HG03432 (cell line): Measurements from ENCODE around the gene PRKG1.

Experiments
- ATAC-seq: cut with Tn5 transposase; IDR thresholded peaks from one replicate; pipeline ENCODE4 v1.9.1; 2021; ENCODE audit warnings: mild to moderate bottlenecking, moderate library complexity; ENCODE audit not compliant: unreplicated experiment

Gene PRKG1

DNA sequence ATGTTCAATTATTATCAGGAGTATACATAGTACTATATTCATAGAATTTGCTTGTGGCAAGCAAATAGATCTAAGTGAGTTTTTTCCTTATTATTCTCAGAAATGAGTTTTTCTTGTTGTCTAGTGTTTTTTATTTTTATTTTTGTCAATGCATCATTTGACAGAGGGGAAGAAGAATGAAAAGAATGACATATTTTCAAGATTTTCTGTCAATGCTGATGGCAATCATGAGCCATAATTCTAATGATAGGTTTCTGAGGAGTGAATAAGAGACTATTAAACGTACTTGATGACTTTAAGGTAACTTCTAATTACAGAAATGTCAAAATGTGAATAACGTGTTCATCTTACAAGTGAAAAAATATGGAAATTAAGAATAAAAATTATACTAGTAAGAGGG is 769.7 kb downstream of the PRKG1 start:
- ATAC-seq = no peak

DNA sequence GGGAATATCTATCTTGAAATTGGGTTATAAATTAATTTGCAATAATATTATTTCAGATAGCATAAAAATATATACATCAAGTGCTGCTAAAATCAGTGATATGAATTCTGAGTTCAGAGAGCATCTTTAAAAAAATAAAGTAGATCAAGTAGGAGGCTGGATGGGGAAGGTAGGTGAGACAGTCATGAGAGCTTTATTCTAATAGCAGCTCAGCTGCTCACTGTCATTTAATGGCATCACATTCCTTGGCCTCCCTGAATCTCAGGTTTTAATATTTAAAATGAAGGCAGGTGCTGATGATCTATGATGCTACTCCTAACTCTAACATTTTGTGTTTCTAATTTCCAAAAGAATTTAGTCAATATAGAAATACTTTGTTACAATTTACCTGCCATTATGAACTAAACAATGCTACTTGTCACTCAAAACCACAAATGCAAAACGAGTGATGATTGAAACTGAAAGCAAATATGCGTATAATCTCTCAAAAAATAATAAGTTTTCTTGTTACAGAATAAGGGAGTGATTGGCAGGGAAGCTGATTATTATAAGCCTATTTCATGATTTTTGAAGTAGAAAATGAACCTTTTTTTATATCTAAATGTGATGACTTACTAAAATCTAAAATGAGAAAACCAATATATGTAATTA is 772.7 kb downstream of the PRKG1 start:
- ATAC-seq = peak; percentile 83

DNA sequence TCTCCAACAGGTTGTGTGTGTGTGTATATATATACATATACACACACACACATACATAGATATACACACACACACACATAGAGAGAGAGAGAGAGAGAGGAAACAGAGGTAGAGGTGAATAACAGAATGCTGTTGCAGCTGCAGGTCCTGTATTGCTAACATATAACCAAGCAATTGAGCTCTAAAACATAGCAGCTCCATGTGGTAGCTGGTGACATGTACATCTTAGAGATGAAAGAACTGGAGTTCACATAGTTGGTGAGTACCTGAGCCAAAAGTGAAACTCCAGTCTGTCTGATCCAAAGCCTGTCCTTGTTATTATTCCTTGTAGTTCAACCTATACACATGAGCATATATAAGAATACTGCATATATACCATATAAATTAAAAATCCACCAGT is 778.0 kb downstream of the PRKG1 start:
- ATAC-seq = no peak

DNA sequence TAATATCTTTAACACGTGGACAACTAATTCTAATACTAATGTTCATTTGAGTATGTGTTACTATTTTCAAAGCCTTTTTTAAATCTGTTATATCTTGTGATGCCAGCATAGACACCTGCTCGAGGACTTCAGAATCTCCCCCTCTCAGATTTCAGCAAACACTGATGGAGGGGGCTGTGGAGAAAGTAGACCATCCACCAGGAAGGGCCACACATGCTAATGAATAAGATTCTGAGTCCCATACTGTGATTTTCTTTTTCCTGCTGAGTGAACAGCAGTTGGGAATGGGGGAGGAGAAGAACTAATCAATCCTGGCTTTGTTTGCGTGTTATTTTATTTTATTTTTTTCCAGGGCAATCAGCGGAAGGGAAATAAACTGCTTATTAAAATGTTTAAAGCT is 783.0 kb downstream of the PRKG1 start:
- no peak for ATAC-seq

DNA sequence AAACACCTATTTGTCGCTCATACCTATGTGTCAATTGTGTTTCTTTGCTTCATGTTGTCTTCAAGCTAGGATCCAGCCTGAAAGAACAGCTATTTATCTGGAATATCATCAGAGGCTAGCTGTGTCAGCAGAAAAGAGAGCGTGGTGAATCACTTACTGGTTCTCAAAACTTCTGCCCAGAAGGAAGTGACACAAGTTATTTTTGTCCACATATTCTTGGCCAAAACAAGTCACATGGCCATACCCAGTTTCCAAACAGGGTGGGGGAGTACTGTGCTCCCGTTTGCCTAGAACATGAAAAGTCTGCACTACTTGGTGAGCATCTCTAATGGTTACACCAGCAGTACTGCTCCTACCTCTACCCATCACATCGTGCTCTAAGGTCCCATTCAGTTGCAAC is 786.0 kb downstream of the PRKG1 start:
- peak; percentile 81 for ATAC-seq

DNA sequence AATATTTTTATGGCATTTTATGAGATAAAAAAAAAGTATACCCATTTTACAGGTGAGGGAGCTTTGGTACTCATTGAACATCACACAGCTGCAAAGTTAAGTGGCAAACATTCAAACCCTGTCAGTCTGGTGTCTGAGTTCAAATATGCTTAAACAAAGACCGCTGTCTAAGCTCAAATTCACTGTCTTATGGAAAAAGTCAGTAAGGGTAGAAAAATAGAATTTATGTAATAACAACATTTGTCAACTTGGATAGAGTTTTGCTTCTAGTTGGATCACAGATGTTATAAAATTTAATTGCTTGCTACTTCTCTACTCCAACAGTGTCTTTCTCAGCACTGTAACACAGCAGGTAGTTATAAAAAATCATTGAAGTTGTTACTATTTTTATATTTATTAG is 786.8 kb downstream of the PRKG1 start:
- ATAC-seq = no peak

DNA sequence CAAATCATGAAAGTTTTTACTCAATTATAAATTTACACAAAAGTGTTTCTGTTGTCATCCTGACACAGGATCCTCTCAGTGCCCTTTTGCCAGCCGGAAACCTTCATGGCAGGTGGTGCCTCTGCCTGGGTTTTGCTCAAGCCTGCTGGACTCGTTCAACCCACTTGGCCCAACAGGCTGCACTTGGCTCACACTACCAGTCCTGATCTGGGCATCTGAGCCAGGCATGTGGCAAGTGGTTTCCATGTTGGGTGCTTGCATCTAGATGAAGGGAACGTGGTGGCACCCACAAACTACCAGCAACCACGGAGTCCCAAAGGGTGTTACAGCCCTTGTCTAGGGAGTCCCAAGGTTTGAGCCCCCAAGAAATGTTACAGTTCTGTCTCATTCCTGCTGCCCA is 787.4 kb downstream of the PRKG1 start:
- no peak for ATAC-seq

DNA sequence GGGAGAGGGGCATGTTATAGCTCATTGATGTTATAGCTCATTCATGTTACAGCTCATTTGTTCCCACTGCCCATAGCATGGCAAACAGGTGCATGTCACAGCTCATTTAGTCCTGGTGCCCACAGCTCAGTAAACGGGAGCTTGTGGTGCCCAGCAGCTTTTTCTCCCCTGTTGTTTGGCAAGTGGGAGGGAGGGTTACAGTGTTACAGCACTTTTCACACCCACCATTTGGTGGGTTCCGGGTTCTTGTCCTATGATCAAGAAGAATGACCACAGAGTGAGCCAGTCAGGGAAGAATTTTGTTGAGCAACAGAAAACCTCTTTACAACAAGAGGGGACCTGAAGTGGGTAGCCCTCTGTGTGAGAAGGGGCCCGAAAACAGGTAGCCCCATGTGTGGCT is 787.9 kb downstream of the PRKG1 start:
- ATAC-seq = no peak

DNA sequence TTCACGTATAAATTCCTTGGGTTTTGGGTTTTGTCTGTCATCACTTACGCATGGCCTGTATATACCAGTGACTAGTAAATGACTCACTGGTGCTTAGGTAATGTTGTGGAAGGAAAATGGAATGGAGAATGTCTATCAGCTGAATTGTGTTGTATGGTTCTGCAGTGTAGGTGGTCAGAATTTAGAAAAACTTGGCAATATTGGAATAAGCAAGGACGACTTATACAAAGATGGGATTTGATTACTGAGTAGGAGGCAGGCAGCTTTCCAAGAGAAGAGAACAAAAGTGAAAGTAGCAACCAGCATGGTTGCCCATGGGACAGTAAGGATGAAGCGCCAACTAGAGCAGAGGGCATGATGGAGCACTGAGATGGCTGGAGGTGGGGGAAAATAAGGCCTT is 793.7 kb downstream of the PRKG1 start:
- no peak for ATAC-seq

DNA sequence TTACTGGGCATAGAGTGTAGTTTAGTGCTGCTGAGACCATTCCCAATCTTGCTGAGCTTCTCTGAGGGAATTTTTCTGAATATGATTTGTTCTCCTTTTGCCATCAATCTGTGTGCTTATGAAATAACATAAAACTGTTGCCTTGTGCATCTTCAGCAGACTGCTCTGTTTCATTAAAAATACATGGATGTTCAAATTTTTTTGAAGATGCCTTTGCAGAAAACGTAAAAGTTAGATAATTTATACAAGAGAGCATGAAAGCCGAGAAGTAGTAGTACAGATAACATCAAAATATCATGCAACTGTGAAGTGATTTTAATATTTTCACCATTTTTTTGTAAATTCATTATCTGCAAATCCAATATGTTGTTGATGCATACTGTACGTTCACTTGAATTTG is 799.8 kb downstream of the PRKG1 start:
- no peak for ATAC-seq

DNA sequence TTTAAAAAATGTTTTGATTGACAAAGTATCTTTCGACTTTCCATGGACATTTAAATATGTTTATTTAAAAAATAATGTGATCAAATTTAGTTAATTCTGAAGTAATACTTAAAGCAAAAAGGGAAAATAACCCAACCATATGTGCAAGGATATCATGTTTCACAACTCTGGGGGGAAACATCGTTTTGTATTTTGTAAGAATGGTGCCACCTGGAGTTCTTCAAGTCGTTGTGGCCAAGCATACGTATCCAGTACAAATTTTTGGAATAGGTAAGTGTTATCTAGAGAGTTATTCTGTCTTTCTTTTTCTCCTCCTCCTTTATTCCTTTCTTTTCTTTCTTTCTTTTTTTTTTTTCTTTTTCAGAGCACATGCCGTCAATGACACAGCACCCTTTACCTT is 801.3 kb downstream of the PRKG1 start:
- no peak for ATAC-seq

DNA sequence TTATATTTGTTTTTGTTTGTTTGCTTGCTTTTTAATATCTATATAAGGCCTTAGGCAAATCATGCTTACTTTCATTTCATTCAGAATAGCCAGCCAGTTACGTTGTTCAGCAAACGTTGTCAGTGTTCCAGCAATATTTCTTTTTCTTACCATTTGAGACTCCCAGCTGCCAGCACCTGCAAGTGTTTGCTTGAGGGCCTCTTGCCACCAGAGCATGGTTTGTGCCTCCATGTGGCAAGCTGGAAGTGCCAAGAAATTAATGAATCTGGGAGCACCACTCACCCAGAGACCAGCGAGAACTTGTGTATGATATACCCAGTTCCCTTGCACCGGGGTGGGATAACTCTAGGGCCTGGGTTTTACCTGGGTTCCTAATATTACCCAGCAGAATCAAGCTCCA is 802.2 kb downstream of the PRKG1 start:
- no peak for ATAC-seq

DNA sequence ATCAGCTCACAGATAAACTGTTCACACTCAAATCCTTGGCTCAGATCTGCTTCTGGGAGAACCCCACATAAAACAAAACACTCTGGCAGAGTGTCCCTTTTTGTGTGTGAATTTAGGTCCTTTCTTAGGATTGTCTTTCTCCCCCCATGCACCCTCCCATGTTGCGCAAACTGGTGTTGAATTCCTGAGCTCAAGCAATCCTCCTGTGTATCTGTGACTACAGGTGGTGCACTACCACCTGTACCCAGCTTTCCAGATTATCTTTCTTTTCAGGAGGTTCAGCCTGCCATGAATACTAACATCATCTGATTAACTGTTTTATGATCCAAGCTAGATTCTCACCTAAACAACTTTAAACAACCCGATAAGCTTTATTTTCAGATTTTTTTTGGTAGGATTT is 802.7 kb downstream of the PRKG1 start:
- no peak for ATAC-seq

DNA sequence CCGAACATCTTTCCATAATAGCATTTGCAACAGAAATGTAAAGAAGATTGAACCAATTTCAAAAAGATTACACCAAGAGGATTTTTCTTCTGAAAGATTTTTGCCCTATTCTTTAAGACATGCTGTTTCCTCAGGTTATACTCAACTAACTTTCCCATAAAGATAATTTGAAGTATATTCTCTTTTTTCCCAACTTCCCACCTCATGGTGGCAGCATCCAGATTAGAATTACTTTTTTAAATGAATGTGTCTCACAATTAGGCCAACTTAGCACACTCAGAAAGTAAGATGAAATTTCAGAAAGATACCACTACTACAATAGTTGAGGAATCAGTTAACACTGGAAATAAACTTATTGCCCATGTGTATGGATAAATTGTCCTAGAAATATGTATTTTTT is 803.3 kb downstream of the PRKG1 start:
- no peak for ATAC-seq

DNA sequence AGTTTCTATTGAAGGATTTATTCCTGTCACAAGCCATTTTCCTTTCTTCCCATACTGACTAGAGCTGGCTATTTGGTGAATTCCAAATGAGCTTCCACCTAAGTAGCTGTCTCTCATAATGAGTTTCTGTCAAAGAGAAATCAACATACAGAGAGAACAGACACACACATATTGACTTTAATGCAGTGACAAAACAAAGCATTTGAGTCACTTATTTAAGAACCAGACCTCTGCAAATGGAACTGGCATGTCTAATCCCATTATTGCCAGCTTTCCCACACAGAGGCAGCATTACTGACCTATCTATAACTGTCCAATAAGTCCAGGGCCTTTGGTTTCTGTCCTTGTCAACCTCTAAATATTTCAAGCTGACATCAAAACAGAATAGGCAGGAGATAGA is 804.4 kb downstream of the PRKG1 start:
- peak; percentile 4 for ATAC-seq

DNA sequence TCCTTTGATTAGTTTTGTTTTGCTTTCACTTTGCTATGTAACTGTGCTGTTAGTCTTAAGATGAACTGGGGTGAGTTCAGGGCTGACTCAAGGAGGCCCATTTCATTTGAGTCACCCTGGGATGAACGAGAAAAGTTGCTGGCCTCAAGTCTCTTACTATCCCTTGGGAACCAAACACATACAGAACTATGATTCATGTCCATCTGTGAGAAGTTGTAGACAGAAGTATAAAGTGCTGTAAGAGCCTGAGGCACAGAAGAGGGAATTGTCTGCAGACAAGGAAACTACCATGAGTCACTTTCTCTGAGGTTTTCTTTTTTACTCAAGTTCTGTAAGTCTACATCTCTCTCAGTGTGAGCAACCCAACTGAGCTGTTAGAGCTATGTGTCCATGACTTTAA is 805.0 kb downstream of the PRKG1 start:
- ATAC-seq = peak; percentile 95

DNA sequence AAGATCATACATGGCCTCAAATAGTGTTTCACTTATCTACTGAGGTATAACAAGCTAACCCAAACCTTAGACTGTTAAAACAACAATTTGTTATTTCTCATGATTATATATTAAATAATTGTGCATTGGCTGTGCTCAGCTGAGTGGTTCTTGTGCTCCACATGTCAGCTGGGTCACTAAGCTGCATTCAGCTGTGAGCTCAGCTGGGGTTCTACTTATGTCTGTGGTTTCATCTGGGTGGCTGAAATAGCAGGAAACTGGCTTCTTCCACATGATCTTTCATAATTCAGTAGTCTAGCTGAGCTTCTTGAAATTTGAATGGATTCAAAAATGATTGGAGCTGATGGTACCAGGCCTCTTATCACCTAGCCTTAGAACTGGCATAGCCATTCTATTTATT is 806.9 kb downstream of the PRKG1 start:
- no peak for ATAC-seq

DNA sequence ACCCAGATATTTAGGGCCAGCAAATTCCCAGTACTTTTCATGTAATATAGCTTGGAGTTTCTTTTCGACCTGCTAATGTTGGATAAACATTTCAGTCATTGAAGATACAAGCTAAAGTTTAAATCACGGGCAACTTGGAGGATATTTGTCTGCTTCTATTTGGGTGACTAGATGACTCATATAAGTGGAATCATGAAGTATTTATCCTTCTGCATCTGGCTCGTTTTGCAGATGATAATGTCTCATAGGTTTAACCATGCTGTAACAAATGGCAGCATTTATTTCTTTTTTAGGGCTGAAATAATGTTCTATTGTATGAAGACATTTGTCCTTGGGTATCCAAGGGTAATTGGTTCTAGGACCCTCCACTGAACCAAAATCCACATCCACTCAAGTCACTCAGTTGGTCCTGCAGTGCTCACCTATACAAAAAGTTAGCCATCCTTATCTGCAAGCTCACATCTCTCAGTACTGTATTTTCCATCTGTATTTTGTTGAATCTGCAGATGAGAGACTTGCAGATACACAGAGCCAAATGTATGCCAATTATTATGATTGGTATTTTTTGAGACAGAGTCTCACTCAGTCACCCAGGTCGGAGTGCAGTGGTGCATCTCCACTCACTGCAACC is 812.3 kb downstream of the PRKG1 start:
- ATAC-seq = no peak

DNA sequence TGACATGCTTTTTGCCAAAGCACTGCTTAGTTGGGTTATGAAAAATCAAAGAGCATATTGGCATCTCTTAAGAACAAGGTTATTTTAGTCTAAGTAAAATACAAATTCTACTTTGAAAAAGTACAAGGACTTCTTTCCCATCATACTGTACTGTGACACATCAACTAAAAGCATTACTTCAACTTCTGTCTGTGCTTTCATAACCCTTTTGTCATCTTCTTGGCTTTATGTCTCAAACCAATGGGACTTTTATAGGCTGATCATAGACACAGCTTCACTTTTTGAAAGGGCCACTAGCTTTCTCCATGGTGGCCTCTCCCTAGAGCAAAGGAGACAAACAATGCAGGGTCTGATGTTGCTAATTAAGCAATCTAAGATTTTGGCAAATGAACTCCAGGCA is 814.0 kb downstream of the PRKG1 start:
- ATAC-seq = no peak

DNA sequence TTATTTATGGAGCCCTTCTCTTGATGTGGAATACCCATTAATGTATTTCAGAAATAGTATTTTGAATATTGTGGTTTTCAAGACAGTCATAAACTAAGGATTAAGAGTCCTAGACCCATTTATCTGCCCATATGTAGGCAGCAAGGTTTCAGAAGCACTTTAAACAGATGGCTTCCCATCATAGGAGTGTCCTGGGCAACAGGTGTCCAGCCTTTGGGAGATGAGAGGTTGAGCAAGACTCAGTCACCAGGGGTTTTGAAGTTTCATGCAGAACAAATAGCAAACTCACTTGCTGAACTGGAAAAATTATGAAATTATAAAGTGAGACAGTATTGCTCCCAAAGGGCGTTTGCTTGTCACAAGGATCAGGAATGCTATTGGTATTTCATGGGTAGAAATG is 818.0 kb downstream of the PRKG1 start:
- no peak for ATAC-seq

DNA sequence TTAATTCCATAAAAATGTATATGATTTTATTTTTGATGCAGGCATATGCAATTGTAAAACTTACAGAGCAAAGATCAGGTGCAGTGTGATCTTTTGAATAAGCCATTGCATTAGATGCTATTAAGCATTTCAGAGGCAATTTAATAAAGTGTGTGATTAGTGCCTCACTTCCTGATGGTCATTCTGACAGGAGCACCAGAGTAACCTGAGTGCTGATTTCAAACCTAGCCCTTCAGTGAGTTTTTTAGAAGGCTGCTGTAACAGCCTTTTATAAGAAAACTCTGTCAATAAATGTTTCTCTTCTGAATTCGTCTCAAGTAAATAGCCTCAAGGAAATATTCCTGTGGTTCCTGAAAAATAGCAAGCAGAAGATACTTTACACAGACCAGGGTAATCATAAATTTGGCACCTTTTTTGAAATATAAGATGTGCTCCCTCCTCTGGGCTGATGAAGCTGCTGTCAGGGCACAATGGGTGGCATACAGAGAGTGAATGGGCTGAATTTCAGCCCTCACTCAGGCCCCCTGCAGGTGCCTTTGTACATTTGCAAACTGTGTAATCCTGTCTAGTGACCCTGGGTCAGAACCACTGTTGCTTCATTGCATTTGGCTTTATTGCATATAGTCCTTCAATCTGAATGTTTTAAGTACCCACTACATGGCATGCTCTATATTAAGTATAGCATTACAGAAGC is 818.8 kb downstream of the PRKG1 start:
- peak; percentile 96 for ATAC-seq

DNA sequence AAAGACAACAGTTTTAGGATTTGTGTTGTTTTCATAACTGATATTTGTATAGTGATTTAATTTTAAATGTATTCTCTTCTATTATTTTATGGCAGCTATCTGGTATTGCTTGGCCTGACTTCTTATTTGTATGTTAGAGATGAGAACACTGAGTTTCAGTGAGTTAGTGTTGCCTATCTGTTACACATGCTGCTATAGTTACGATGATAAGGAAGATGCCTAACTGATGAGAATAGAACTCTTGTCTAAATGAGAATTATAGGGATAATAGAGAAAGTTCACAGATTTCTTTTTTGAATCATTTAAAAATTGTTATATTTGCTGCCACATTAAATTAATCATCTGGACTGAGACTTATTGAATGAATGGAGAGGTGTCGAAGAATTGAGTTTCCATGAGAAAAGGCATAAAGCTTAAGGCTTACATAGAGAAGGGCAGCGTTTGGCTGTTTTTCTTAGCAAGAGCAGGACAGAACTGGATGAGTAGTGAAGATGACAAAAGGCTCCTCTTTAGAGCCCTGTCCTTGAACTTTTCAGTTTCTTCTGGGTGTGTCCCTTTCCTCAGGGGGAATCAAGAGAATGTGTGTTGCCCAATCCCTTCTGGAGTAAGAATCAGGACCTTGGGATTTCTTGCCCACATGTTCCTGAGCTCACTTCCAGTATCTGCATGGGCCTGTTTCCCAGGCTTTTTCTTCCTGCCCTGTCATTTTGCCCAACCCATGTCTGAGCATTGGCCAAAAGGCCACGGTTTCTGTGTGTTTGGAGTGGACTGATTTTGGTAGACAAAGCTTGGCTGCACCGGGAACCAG is 820.7 kb downstream of the PRKG1 start:
- ATAC-seq = no peak
